Measurements from ENCODE around the gene GSTM1. TPM values are rescaled to one million over a fixed set of nuclear protein-coding genes. Genes with fewer than 3 reads are reported as not detected.
"Not testable (repeated sequence)": the region's sequence is repeated elsewhere in the genome, so short reads cannot be mapped to it uniquely, and the experiment has no call there.

The GSTM1 gene
- total RNA-seq, 1 donor from 2014 or later, result not detected

DNA sequence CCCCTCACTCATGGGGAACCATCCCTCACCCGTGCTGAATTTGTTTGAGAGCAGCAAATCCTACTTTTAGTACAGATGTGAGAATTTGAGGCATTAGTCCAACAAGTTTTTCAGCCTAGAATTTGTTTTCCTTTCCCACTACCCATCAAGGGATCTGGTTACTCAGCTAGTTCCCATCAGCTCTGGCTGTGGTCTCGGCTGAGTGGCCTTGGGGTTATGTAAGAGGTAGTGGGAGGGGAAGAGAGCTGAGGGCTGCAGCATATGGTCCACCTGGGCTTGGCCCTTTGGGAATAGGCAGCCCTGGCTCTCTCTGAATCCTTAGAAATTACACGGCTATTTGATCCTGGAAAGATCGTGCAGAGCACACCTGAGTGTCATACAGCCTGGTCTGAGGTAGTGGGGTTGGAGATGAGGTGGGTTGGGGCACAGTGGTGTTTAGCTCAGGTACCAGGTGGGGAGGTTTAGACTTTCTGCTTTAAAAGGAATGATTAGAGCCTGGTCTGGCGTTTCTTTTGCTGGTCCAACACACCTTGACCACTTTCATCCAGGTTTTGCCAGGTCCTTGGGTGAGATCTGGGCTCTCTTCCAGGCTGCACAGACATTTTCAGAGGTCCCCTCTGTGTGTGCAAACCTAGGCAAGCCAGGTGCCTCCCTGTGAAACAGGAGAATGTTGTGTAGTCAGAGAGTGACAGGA, 27.5 kb upstream of the GSTM1 start:
- no peak for DNase-seq

DNA sequence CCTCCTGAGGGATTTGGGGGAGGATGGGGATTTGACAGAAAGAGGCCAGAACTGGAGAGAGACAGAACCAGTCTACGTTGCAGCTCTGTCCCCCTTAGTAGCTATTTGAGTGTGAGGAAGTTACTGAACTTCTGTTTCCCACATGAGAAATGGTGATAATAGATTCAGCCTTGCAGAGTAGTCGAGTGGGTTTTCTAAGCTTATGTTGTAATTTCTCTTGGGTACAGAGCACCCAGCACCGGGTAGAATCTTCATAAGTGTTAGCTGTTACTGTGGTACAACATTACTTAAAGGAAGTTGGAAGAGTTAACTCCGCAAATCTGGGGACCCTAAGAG, 27.0 kb upstream of the GSTM1 start:
- not testable (repeated sequence) for DNase-seq

DNA sequence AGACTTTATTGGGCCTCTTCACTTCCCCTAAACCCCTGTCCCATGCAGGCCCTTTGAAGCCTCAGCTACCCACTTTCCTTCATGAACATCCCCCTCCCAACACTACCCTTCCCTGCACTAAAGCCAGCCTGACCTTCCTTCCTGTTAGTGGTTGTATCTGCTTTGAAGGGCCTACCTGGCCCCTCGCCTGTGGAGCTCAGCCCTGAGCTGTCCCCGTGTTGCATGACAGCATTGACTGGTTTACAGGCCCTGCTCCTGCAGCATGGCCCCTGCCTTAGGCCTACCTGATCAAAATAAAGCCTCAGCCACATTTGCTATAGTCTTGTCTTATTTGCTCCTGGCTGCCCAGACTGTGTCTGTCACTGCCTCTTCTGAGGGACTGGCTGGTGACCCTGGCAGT, 26.2 kb upstream of the GSTM1 start:
- no peak for DNase-seq

DNA sequence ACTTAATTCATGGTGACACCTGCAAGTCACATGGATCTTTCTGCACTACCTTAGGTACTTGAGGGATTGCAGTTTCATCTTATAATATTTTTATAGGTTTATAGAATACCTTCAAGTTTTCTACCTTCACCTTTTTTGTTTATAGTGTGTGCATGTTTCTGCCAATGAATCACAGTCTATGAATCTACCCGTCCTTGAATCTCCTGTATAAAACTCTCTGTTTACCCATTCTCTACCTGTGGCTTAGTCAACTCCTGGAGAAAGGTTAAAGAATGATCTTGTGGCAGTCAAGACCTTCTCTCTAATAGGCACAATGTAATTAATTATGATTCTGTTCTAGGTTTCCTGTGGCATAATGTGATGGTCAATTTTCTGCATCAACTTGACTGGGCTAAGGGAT, 22.9 kb upstream of the GSTM1 start:
- no peak for DNase-seq

GRCh38 chr1:109667452-109668122, 20.0 kb upstream of the GSTM1 start, which contains the start of gene GSTM2:
TSS of gene GSTM2 (plus strand) at chr1:109668057. CDS start at chr1:109668116, 59 bp downstream.
- DNase-seq, result peak; percentile 82

DNA sequence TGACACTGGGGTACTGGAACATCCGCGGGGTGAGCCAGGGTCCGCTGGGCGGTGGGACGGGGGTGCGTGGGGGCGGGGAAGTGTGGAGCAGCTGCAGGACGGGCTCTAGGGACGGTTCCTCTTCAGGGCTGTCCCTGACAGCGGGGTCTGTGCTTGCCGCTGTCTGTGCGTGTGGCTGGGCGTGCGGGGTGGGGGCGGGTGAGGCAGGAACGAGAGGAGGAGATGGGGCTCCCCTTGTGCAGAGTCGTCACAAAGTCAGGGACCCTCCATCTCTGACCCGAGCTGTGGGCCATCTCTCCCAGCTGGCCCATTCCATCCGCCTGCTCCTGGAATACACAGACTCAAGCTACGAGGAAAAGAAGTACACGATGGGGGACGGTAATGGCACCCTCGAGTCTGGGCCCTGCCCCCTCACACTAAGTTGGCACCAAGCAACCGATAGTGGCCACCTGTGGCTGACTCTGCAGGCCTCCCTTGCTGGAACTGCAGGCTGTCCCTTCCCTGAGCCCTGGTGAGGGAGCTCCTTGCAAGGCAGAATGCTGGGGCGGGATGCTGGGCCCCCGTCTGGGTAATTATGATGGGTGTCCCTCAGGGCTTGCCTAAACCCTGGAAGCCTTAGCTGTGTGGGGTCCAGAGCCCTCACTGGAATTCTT, 19.4 kb upstream of the GSTM1 start:
- DNase-seq, result no peak

DNA sequence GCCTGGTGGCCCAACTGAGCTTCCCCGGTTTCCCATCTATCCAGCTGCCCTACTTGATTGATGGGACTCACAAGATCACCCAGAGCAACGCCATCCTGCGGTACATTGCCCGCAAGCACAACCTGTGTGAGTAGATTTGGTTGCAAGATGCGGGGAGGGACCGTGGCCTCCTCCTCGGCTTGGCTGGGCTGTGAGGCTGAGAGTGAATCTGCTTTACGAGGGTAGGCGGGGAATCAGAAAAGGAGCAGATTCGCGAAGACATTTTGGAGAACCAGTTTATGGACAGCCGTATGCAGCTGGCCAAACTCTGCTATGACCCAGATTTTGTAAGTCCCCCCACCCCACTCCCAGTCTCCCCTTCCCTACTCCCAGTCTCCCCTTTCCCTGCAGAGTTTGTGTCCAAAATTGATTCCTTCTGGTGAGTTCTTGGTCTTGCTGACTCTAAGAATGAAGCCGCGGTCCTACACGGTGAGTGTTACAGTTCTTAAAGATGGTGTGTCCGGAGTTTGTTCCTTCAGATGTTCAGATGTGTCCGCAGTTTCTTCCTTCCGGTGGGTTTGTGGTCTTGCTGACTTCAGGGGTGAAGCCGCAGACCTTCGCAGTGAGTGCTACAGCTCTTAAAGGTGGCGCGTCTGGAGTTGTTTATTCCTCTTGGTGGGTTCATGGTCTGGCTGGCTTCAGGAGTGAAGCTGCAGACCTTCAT, 18.2 kb upstream of the GSTM1 start:
- DNase-seq, result no peak

- not testable (repeated sequence) for DNase-seq
Observed at GRCh38 chr1:109669949-109670302, 17.7 kb upstream of the GSTM1 start.

GRCh38 chr1:109671067-109671466, 16.6 kb upstream of the GSTM1 start:
- no peak for DNase-seq

DNA sequence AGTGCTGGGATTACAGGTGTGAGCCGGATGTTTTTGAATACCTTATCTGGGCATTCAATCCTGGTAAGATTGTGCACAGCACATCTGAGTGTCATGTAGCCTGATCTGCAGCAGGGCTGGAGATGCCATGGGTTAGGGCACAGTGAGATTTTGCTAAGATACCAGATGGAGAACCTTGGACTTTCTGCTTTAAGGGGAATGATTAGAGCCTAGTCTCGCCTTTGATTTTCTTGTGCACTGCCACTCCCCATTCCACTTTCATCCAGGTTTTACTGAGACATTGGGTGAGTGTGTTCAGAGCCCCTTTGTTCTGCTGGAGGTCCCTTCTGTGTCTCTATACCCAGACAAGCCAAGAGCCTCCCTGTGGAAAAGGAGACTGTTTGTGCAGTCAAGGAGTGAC, 13.8 kb upstream of the GSTM1 start:
- not testable (repeated sequence) for DNase-seq

DNA sequence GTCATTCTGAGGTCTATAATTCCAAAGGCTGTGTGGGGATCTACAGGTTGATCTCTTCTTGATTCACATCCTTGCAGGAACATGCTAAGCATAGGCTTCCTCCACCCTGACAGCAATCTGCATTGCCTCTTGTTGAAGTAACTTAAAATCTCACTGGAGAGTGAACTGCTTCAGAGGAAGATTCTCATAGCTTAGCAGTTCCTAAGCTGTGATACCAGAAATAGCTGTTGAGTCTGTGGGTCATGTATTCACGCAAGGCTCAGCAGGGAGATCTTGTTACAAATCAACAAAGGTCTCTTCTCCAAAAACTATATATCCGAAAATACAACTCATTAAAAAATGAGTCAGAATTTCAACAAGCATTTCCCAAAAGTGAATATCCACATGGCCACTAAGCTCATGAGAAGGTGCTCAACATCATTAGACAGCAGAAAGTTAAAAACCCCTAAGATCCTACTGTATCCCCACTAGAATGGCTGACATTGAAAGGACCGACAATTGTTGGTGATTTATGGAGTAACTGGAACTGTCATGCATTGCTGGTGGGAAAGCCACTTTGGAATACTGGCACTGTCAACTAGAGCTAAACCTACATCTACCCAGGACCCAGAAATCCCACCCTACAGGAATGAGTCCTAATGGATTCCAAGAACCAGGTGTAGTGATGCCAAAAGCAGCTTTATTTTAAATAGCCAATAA, 10.8 kb upstream of the GSTM1 start:
- not testable (repeated sequence) for DNase-seq

- no peak for DNase-seq
Observed at GRCh38 chr1:109677459-109677858, 10.2 kb upstream of the GSTM1 start.

DNA sequence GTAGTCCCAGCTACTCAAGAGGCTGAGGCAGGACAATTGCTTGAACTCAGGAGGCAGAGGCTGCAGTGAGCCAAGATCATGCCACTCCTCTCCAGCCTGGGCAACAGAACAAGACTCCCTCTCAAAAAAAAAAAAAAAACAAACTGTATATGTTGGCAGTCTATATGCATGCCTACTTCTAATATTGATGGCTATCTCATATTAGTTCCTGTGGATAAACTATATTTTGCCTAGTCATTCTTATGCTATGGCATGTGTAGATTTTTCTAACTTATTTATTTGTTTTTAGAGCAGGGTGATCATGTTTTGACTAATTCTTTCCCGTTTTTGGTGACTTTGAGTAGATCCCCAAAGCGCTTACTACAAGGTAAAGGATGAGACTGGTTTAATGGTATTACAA, 9.0 kb upstream of the GSTM1 start:
- not testable (repeated sequence) for DNase-seq

DNA sequence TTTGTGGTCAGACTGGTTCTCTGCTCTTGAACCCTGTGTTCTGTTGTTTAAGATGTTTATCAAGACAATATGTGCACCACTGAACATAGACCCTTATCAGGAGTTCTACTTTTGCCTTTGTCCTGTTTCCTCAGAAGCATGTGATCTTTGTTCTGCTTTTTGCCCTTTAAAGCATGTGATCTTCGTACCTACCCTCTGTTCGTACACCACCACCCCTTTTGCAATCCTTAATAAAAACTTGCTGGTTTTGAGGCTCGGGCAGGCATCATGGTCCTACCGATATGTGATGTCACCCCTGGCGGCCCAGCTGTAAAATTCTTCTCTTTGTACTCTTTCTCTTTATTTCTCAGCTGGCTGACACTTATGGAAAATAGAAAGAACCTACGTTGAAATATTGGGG, 2.8 kb upstream of the GSTM1 start:
- not testable (repeated sequence) for DNase-seq

DNA sequence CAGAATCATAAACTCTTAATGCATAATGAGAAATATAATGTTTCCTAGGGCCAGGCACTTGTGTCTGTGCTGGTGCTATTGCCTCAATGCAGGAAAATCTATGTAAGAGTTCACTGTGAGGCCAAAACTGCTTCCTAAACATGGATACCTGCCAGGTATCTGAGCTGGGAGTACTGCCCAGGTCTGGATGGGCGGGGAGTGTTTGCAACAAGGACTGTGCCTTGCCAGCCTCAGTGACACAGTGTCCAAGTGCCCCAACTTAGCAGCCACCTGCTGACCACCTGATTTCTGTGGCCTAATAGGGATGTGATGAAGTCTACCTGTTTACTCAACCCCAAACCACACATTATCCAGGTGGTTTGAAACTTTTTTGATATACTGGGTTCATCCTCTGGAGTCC, 2.2 kb upstream of the GSTM1 start:
- DNase-seq, result not testable (repeated sequence)

- DNase-seq, result not testable (repeated sequence)
Observed at GRCh38 chr1:109685890-109686289, 1.7 kb upstream of the GSTM1 start.

GRCh38 chr1:109687109-109687508, 508 bp upstream of the GSTM1 start:
- not testable (repeated sequence) for DNase-seq

- no peak for DNase-seq
Observed at GRCh38 chr1:109689844-109690405, 2.3 kb downstream of the GSTM1 start.

DNA sequence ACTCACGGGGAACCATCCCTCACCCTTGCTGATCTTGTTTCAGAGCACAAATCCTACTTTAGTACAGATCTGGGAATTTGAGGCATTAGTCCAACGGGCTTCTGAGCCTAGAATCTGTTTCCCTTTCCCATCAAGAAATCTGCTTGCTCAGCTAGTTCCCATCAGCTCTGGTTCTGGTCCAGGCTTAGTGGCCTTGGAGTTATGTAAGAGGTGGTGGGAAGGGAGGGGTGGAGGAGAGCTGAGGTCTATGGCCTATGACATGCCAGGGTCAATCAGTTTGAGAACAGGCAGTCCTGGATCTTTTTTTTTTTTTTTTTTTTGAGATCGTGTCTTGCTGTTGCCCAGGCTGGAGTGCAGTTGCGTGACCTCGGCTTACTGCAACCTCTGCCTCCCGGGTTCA, 4.1 kb downstream of the GSTM1 start:
- DNase-seq, result no peak

GRCh38 chr1:109694400-109694799, 6.8 kb downstream of the GSTM1 start:
- DNase-seq, result not testable (repeated sequence)

- DNase-seq, result not testable (repeated sequence)
Observed at GRCh38 chr1:109695138-109695537, 7.5 kb downstream of the GSTM1 start.

DNA sequence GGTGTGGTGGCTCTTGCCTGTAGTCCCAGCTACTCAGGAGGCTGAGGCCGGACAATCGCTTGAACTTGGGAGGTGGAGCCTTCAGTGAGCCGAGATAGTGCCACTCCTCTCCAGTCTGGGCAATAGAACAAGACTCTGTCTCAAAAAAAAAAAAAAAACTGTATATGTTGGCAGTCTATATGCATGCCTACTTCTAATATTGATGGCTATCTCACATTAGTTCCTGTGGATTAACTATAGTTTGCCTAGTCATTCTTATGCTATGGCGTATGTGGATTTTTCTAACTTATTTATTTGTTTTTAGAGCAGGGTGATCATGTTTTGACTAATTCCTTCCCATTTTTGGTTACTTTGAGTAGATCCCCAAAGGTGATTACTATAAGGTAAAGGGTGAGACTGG, 9.4 kb downstream of the GSTM1 start:
- no peak for DNase-seq
